GM12875 (cell line): Measurements from ENCODE around the gene RCCD1.
A peak's percentile ranks its signal among the peaks of the same experiment; 100 is the strongest.

Experiments used
- H3K4me3 ChIP-seq: one replicate; pipeline ENCODE4 v1.5.1; 2011; ENCODE audit warnings: low read depth, low read length, control low read depth
- CTCF ChIP-seq: IDR thresholded peaks from 2 replicates; pipeline ENCODE4 v1.5.1; 2011; ENCODE audit warnings: low read depth, mild to moderate bottlenecking, control low read depth, inconsistent platforms, low read length, moderate library complexity, borderline replicate concordance; ENCODE audit not compliant: insufficient read depth

The RCCD1 gene

GRCh38 chr15:90931828-90932659 lies 22.6 kb upstream of the RCCD1 start, which contains the start of gene HDDC3:
Gene HDDC3, minus strand, starts transcription at chr15:90932549. Its CDS starts 9 bp downstream, at chr15:90932540.
- peak within 1 kb of the TSS; percentile 91 for H3K4me3 ChIP-seq
- peak; percentile 95 for TF ChIP-seq CTCF

- H3K4me3 ChIP-seq = no peak overlapping the region
- TF ChIP-seq CTCF = no peak
These were observed 22.1 kb upstream of the RCCD1 start for GRCh38 chr15:90932660-90932991.

GRCh38 chr15:90933301-90933700 lies 21.4 kb upstream of the RCCD1 start:
- H3K4me3 ChIP-seq = no peak overlapping the region
- no peak for TF ChIP-seq CTCF

GRCh38 chr15:90934256-90934948 lies 20.3 kb upstream of the RCCD1 start:
- peak overlapping the region; percentile 84 for H3K4me3 ChIP-seq

GRCh38 chr15:90934949-90935751 lies 19.5 kb upstream of the RCCD1 start, which contains the start of gene UNC45A:
Gene UNC45A, plus strand, starts transcription at chr15:90935285. Its CDS starts 40 bp downstream, at chr15:90935325.
- peak within 1 kb of the TSS; percentile 84 for H3K4me3 ChIP-seq
- TF ChIP-seq CTCF = no peak

More at GRCh38 chr15:90934256-90934948, 20.3 kb upstream of the RCCD1 start:
- peak; percentile 94 for TF ChIP-seq CTCF

- H3K4me3 ChIP-seq = no peak overlapping the region
- no peak for TF ChIP-seq CTCF
These were observed 17.9 kb upstream of the RCCD1 start for GRCh38 chr15:90936823-90937222.
